SU-DHL-6 (cell line): ENCODE results near the gene BCDIN3D.

ENCODE experiments used
- CTCF ChIP-seq: fragments of 200-600 bp; sonication (generic); IDR thresholded peaks from one replicate; pipeline ENCODE4 v1.5.1; 2017; ENCODE audit warnings: antibody characterized with exemption, mild to moderate bottlenecking, low read length, moderate library complexity; ENCODE audit not compliant: insufficient read depth, poor library complexity, severe bottlenecking
- EZH2phosphoT487 ChIP-seq: fragments of 200-600 bp; sonication (generic), shearing (Covaris generic); conservative IDR thresholded peaks from 2 replicates; pipeline ENCODE4 v1.6.1; 2018; ENCODE audit warnings: mild to moderate bottlenecking, antibody characterized with exemption, low read length, moderate library complexity, mixed read lengths

GRCh38 chr12:49789992-49790391 lies 52.9 kb downstream of the BCDIN3D start:
- TF ChIP-seq CTCF (no peak), EZH2phosphoT487 (no peak)
